A549 (cell line): ENCODE measurements around the gene DTX3L. TPM values are rescaled to one million over a fixed set of nuclear protein-coding genes. Genes with fewer than 3 reads are reported as not detected.

Source experiments
- ATAC-seq, 2 experiments: fragments of 200-7000 bp in 1 of 2; fragments of >200 bp in 1 of 2; cut with Nextera tagmentation in 1 of 2; cut with Tn5 transposase in 1 of 2; 3 replicates each; pipeline versions ENCODE4 v1.8.0 to v1.9.1; 2018 to 2020; ENCODE audit warnings: mild to moderate bottlenecking in 1 of 2, moderate library complexity in 1 of 2
- CTCF ChIA-PET: fragments of 300-600 bp; sonication (Branson Sonifier 250); formaldehyde crosslinking; extraction: SDS; loops from one replicate; lab custom pipeline; 2021; ENCODE audit warnings: antibody characterized with exemption, inconsistent platforms; lab: Yijun Ruan, JAX
- POLR2A ChIA-PET: fragments of 350-600 bp; formaldehyde crosslinking; extraction: SDS; loops from one replicate; lab custom pipeline; 2021; ENCODE audit warnings: antibody characterized with exemption, inconsistent platforms; lab: Yijun Ruan, JAX
- DNase-seq, 2 experiments: peaks; one replicate each; pipeline versions ENCODE4 v3.0.0 to v3.0.0-alpha.2; 2011 to 2016; ENCODE audit warnings: low read depth in 1 of 2, low spot score in 1 of 2
- FAIRE-seq: peaks from 2 replicates; lab custom pipeline; 2011; peaks lifted over from hg19 to GRCh38; lab: Jason Lieb, UNC
- H3K27ac ChIP-seq, 2 experiments: fragments of >200 bp; sonication (Bioruptor Twin); formaldehyde crosslinking; 3 replicates each; pipeline ENCODE4 v1.5.1; 2016 to 2017
- H3K4me1 ChIP-seq: fragments of >200 bp; sonication (Bioruptor Twin); formaldehyde crosslinking; 3 replicates; pipeline ENCODE4 v1.6.1; 2016
- H3K4me2 ChIP-seq: fragments of >200 bp; sonication (Bioruptor Twin); formaldehyde crosslinking; 3 replicates; pipeline ENCODE4 v1.6.1; 2016
- H3K4me3 ChIP-seq: fragments of >200 bp; sonication (Bioruptor Twin); formaldehyde crosslinking; 3 replicates; pipeline ENCODE4 v1.5.1; 2016
- H3K9me3 ChIP-seq: fragments of >200 bp; sonication (Bioruptor Twin); formaldehyde crosslinking; 3 replicates; pipeline ENCODE4 v1.6.1; 2016
- BCL3 ChIP-seq: fragments of >200 bp; sonication (Bioruptor Twin); formaldehyde crosslinking; IDR thresholded peaks from 3 replicates; pipeline ENCODE4 v1.6.1; 2016
- CHD2 ChIP-seq: fragments of 150-350 bp; IDR thresholded peaks from 2 replicates; pipeline ENCODE4 v1.6.1; 2014; ENCODE audit warnings: low read length; ENCODE audit not compliant: partially characterized antibody
- EHMT2 ChIP-seq: fragments of 200-600 bp; sonication (generic); IDR thresholded peaks from 2 replicates; pipeline ENCODE4 v1.6.1; 2016; ENCODE audit warnings: antibody characterized with exemption, low read depth, mild to moderate bottlenecking, moderate library complexity
- EP300 ChIP-seq, 2 experiments: fragments of >200 bp; sonication (Bioruptor Twin); formaldehyde crosslinking; IDR thresholded peaks; 2 replicates in 1 of 2; 3 replicates in 1 of 2; pipeline ENCODE4 v1.6.1; 2016 to 2017
- GATA3 ChIP-seq: IDR thresholded peaks from 2 replicates; pipeline ENCODE4 v1.6.1; 2012; ENCODE audit warnings: borderline replicate concordance
- HEYL ChIP-seq: fragments of 250-450 bp; sonication (Bioruptor Pico); IDR thresholded peaks from 2 replicates; pipeline ENCODE4 v1.8.0; 2021; ENCODE audit warnings: mild to moderate bottlenecking, moderate library complexity
- HOXB13 ChIP-seq: fragments of 250-450 bp; sonication (Bioruptor Pico); IDR thresholded peaks from 2 replicates; pipeline ENCODE4 v1.5.0; 2020; ENCODE audit warnings: low read depth, mild to moderate bottlenecking, moderate library complexity
- KDM1A ChIP-seq: fragments of 200-600 bp; sonication (generic); IDR thresholded peaks from 2 replicates; pipeline ENCODE4 v1.6.1; 2016; ENCODE audit warnings: low read depth, mild to moderate bottlenecking
- MYC ChIP-seq: IDR thresholded peaks from 2 replicates; pipeline ENCODE4 v1.6.1; 2012; ENCODE audit warnings: mild to moderate bottlenecking, inconsistent platforms, low read length, improper control_type of control experiment, borderline replicate concordance
- NPAS2 ChIP-seq: fragments of 250-450 bp; sonication (Bioruptor Pico); IDR thresholded peaks from 2 replicates; pipeline ENCODE4 v1.8.0; 2022; ENCODE audit warnings: mild to moderate bottlenecking, moderate library complexity, borderline replicate concordance
- POLR2AphosphoS2 ChIP-seq: conservative IDR thresholded peaks from 2 replicates; pipeline ENCODE4 v1.6.1; 2012; ENCODE audit warnings: low read length, improper control_type of control experiment, inconsistent platforms
- RARB ChIP-seq: fragments of 250-450 bp; sonication (Bioruptor Pico); IDR thresholded peaks from 2 replicates; pipeline ENCODE4 v1.8.0; 2021; ENCODE audit warnings: mild to moderate bottlenecking, moderate library complexity
- SMC3 ChIP-seq: fragments of >200 bp; sonication (Bioruptor Twin); formaldehyde crosslinking; IDR thresholded peaks from 3 replicates; pipeline ENCODE4 v1.6.1; 2018; ENCODE audit warnings: inconsistent platforms
- SREBF2 ChIP-seq: fragments of 450-650 bp; IDR thresholded peaks from 2 replicates; pipeline ENCODE4 v1.6.1; 2014; ENCODE audit warnings: mild to moderate bottlenecking, moderate library complexity
- TP53 ChIP-seq: fragments of 250-450 bp; sonication (Bioruptor Pico); IDR thresholded peaks from 2 replicates; pipeline ENCODE4 v1.5.0; 2021; ENCODE audit warnings: mild to moderate bottlenecking, moderate library complexity
- USF2 ChIP-seq: fragments of 450-650 bp; IDR thresholded peaks from 2 replicates; pipeline ENCODE4 v1.6.1; 2014; ENCODE audit warnings: antibody characterized with exemption
- ZSCAN20 ChIP-seq: fragments of 250-450 bp; sonication (Bioruptor Pico); IDR thresholded peaks from 2 replicates; pipeline ENCODE4 v1.8.0; 2022; ENCODE audit warnings: mild to moderate bottlenecking, moderate library complexity
- WGBS: methylation state at CpG from one replicate; pipeline ENCODE4 v1.1.6; 2017; ENCODE audit errors: missing lambda C conversion rate; 5-methylcytosine and 5-hydroxymethylcytosine counted together
- polyA plus RNA-seq, 4 experiments: library from polyadenylated mRNA; depleted of rRNA in 3 of 4; stranded (reverse); fragments of >200 nt; fragmentation: RNase III in 1 of 4; extraction: RNeasy Plus Mini Kit Qiagen cat#74134 plus additional on column Dnase treatment in 1 of 4; gene quantifications; 2 replicates in 3 of 4; 3 replicates in 1 of 4; pipeline ENCODE4 v1.2.3, GENCODE V29; 2011 to 2017
- TF ChIP-seq, protein P1 (sequence below): fragments of 200-600 bp; sonication (generic); IDR thresholded peaks from 2 replicates; pipeline ENCODE4 v1.6.1; 2016; ENCODE audit warnings: antibody characterized with exemption, mild to moderate bottlenecking, moderate library complexity
- TF ChIP-seq, protein P2 (sequence below): fragments of 250-450 bp; sonication (Bioruptor Pico); IDR thresholded peaks from 2 replicates; pipeline ENCODE4 v1.5.0; 2020; ENCODE audit warnings: low read depth, mild to moderate bottlenecking, moderate library complexity
- TF ChIP-seq, protein P3 (sequence below): IDR thresholded peaks from 2 replicates; pipeline ENCODE4 v1.6.1; 2012
- TF ChIP-seq, protein P4 (sequence below): fragments of 250-450 bp; sonication (Bioruptor Pico); IDR thresholded peaks from 2 replicates; pipeline ENCODE4 v1.5.0; 2021; ENCODE audit warnings: mild to moderate bottlenecking, moderate library complexity, borderline replicate concordance
- TF ChIP-seq, protein P5 (sequence below): IDR thresholded peaks from 2 replicates; pipeline ENCODE4 v1.6.1; 2012

DTX3L gene
- polyA plus RNA-seq, 2 of the 4 experiments (the other 2 are of a cell fraction) = 4.2 to 5.3 TPM

DNA sequence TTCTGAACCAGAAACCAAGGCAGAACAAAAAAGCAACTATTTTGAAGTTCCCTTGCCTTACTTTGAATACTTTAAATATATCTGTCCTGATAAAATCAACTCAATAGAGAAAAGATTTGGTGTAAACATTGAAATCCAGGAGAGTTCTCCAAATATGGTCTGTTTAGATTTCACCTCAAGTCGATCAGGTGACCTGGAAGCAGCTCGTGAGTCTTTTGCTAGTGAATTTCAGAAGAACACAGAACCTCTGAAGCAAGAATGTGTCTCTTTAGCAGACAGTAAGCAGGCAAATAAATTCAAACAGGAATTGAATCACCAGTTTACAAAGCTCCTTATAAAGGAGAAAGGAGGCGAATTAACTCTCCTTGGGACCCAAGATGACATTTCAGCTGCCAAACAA lies 4.6 kb downstream of the DTX3L start:
- ChIA-PET POLR2A (no interaction called here), CTCF (interaction anchor here (2.1 kb wide), 1 partner anchor 111 kb away, joined by 5 read pairs; no protein-coding TSS in a partner anchor)
- H3K9me3 ChIP-seq = no peaks in the 10 kb centered on the region
- H3K27ac ChIP-seq = no peak overlapping the region
- no peak overlapping the region for H3K4me3 ChIP-seq
- no peak for DNase-seq
- FAIRE-seq = no peak
- WGBS = 83% methylated on average over 3 of the region's 3 CpGs
- TF ChIP-seq, protein P1, sequence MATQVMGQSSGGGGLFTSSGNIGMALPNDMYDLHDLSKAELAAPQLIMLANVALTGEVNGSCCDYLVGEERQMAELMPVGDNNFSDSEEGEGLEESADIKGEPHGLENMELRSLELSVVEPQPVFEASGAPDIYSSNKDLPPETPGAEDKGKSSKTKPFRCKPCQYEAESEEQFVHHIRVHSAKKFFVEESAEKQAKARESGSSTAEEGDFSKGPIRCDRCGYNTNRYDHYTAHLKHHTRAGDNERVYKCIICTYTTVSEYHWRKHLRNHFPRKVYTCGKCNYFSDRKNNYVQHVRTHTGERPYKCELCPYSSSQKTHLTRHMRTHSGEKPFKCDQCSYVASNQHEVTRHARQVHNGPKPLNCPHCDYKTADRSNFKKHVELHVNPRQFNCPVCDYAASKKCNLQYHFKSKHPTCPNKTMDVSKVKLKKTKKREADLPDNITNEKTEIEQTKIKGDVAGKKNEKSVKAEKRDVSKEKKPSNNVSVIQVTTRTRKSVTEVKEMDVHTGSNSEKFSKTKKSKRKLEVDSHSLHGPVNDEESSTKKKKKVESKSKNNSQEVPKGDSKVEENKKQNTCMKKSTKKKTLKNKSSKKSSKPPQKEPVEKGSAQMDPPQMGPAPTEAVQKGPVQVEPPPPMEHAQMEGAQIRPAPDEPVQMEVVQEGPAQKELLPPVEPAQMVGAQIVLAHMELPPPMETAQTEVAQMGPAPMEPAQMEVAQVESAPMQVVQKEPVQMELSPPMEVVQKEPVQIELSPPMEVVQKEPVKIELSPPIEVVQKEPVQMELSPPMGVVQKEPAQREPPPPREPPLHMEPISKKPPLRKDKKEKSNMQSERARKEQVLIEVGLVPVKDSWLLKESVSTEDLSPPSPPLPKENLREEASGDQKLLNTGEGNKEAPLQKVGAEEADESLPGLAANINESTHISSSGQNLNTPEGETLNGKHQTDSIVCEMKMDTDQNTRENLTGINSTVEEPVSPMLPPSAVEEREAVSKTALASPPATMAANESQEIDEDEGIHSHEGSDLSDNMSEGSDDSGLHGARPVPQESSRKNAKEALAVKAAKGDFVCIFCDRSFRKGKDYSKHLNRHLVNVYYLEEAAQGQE = no peak
- TF ChIP-seq SMC3 = no peak
- TF ChIP-seq MYC = no peak
- no peak for TF ChIP-seq POLR2AphosphoS2
- no peak for TF ChIP-seq NPAS2 (CRISPR knock-in tag)
- ATAC-seq = no peak
- peaks cover 18% of the 10 kb centered on the region for H3K4me1 ChIP-seq
- no peak overlapping the region for H3K4me2 ChIP-seq

DNA sequence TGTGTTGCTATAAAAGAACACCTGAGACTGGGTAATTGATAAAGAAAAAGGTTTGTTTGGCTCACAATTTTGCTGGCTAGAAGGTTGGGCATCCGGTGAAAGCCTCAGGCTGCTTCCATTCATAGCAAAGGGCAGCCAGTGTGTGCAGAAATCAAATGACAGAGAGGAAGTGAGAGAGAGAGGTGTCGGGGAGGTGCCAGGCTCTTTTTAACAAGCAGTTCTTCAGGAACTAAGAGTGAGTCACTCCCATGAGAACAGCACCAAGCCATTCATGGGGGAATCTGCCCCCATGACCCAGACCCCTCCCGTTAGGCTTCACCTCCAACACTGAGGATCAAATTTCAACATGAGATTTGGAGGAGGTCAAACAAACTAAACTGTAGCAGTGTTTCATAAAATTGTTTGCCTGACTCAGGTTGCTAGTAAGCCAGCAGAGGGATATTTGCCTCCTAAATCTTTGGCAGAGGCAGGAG lies 8.8 kb downstream of the DTX3L start:
- Histone ChIP-seq H3K4me3 (no peak overlapping the region), H3K9me3 (no peaks in the 10 kb centered on the region), H3K27ac (peak overlapping the region in 1 of 2 experiments; percentile 20; a peak in 1 of 6 replicates), H3K4me1 (peaks cover 12% of the 10 kb centered on the region), H3K4me2 (peak overlapping the region; percentile 31; the same call in 2 of the 3 replicates)
- ChIA-PET CTCF (interaction anchor here (1.3 kb wide), 1 partner anchor 13 kb away, joined by 4 read pairs; no protein-coding TSS in a partner anchor), POLR2A (no interaction called here)
- 54% methylated on average over 3 of the region's 3 CpGs for WGBS
- no peak for FAIRE-seq
- DNase-seq = peak in 1 of 2 experiments; percentile 43
- ATAC-seq = peak; percentile 47 to 53; a peak in 5 of 6 replicates
- TF ChIP-seq EHMT2 (no peak), HEYL (CRISPR knock-in tag) (no peak), SREBF2 (no peak), NPAS2 (CRISPR knock-in tag) (no peak), EP300 (IDR thresholded peaks at IDR 0.05) (no peak), GATA3 (no peak), CHD2 (no peak), TP53 (CRISPR knock-in tag) (no peak), SMC3 (no peak), HOXB13 (no peak), BCL3 (no peak), KDM1A (no peak), POLR2AphosphoS2 (no peak), USF2 (no peak), RARB (CRISPR knock-in tag) (no peak), ZSCAN20 (CRISPR knock-in tag) (no peak)
- TF ChIP-seq, protein P2, sequence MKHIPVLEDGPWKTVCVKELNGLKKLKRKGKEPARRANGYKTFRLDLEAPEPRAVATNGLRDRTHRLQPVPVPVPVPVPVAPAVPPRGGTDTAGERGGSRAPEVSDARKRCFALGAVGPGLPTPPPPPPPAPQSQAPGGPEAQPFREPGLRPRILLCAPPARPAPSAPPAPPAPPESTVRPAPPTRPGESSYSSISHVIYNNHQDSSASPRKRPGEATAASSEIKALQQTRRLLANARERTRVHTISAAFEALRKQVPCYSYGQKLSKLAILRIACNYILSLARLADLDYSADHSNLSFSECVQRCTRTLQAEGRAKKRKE = no peak
- TF ChIP-seq, protein P3, sequence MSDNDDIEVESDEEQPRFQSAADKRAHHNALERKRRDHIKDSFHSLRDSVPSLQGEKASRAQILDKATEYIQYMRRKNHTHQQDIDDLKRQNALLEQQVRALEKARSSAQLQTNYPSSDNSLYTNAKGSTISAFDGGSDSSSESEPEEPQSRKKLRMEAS = no peak
- TF ChIP-seq, protein P4, sequence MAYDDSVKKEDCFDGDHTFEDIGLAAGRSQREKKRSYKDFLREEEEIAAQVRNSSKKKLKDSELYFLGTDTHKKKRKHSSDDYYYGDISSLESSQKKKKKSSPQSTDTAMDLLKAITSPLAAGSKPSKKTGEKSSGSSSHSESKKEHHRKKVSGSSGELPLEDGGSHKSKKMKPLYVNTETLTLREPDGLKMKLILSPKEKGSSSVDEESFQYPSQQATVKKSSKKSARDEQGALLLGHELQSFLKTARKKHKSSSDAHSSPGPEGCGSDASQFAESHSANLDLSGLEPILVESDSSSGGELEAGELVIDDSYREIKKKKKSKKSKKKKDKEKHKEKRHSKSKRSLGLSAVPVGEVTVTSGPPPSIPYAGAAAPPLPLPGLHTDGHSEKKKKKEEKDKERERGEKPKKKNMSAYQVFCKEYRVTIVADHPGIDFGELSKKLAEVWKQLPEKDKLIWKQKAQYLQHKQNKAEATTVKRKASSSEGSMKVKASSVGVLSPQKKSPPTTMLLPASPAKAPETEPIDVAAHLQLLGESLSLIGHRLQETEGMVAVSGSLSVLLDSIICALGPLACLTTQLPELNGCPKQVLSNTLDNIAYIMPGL (CRISPR knock-in tag) = no peak
- TF ChIP-seq, protein P5, sequence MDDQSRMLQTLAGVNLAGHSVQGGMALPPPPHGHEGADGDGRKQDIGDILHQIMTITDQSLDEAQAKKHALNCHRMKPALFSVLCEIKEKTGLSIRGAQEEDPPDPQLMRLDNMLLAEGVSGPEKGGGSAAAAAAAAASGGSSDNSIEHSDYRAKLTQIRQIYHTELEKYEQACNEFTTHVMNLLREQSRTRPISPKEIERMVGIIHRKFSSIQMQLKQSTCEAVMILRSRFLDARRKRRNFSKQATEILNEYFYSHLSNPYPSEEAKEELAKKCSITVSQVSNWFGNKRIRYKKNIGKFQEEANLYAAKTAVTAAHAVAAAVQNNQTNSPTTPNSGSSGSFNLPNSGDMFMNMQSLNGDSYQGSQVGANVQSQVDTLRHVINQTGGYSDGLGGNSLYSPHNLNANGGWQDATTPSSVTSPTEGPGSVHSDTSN = no peak
